ENCODE measurements around the gene GCNT1. TPM values are rescaled to one million over a fixed set of nuclear protein-coding genes. Genes with fewer than 3 reads are reported as not detected.
A peak's percentile ranks its signal among the peaks of the same experiment; 100 is the strongest.

The GCNT1 gene
- total and polyA plus RNA-seq, 2 donors (not counting 1 experiment from before 2014, with no cell fraction given), result 27.7 to 41.5 TPM

GRCh38 chr9:76500061-76500460 lies 41.1 kb downstream of the GCNT1 start:
- no peaks in the 10 kb centered on the region for H4K20me1 ChIP-seq (ENCODE audit: control insufficient read depth, extremely low read depth, insufficient read depth, low read length)
- H3K27ac ChIP-seq (ENCODE audit: insufficient read depth, low read length), result no peak overlapping the region
- no peaks in the 10 kb centered on the region for H3K27me3 ChIP-seq (ENCODE audit: control insufficient read depth, insufficient read depth, low read length)
- TF ChIP-seq CTCF (conservative IDR thresholded peaks at IDR 0.05 in 1 of 2, IDR thresholded peaks at IDR 0.05 in 1 of 2; ENCODE audit: low read depth in 1 of 2, low read length in 2 of 2) (no peak), EZH2 (IDR thresholded peaks at IDR 0.05; ENCODE audit: low read length, missing control alignments) (no peak)
- H3K4me1 ChIP-seq (ENCODE audit: control insufficient read depth, extremely low read depth, insufficient read depth, low read length), result no peaks in the 10 kb centered on the region
- peaks cover 3% of the 10 kb centered on the region for H3K36me3 ChIP-seq (ENCODE audit: control insufficient read depth, insufficient read depth, low read length)
- no peak overlapping the region for H2AFZ ChIP-seq (ENCODE audit: low read length)
- H3K79me2 ChIP-seq (ENCODE audit: control insufficient read depth, insufficient read depth, low read length), result no peaks in the 10 kb centered on the region
- H3K4me2 ChIP-seq (ENCODE audit: extremely low read depth, insufficient read depth, low read length), result no peak overlapping the region
- H3K9me3 ChIP-seq (ENCODE audit: control insufficient read depth, insufficient read depth, low read depth, low read length), result no peaks in the 10 kb centered on the region
- DNase-seq (ENCODE audit: low read depth in 2 of 2), result no peak
- no peak overlapping the region for H3K4me3 ChIP-seq (replicated peaks in 1 of 4; ENCODE audit: control extremely low read depth in 1 of 4, insufficient read depth in 1 of 4, low read depth in 3 of 4, low read length in 4 of 4)
- no peak overlapping the region for H3K9ac ChIP-seq (ENCODE audit: insufficient read depth, low read length)

- Histone ChIP-seq H2AFZ (ENCODE audit: low read length) (no peak overlapping the region), H3K79me2 (ENCODE audit: control insufficient read depth, insufficient read depth, low read length) (no peaks in the 10 kb centered on the region)
These were observed 43.8 kb downstream of the GCNT1 start for GRCh38 chr9:76502746-76503145.

GRCh38 chr9:76510041-76510440 lies 51.1 kb downstream of the GCNT1 start:
- Histone ChIP-seq H3K4me1 (ENCODE audit: control insufficient read depth, extremely low read depth, insufficient read depth, low read length) (peaks cover 8% of the 10 kb centered on the region), H3K9me3 (ENCODE audit: control insufficient read depth, insufficient read depth, low read depth, low read length) (no peaks in the 10 kb centered on the region), H3K4me2 (ENCODE audit: extremely low read depth, insufficient read depth, low read length) (no peak overlapping the region), H3K27me3 (ENCODE audit: control insufficient read depth, insufficient read depth, low read length) (no peaks in the 10 kb centered on the region), H3K4me3 (replicated peaks in 1 of 4; ENCODE audit: control extremely low read depth in 1 of 4, insufficient read depth in 1 of 4, low read depth in 3 of 4, low read length in 4 of 4) (no peak overlapping the region), H3K9ac (ENCODE audit: insufficient read depth, low read length) (no peak overlapping the region), H3K27ac (ENCODE audit: insufficient read depth, low read length) (no peak overlapping the region), H4K20me1 (ENCODE audit: control insufficient read depth, extremely low read depth, insufficient read depth, low read length) (no peaks in the 10 kb centered on the region), H3K79me2 (ENCODE audit: control insufficient read depth, insufficient read depth, low read length) (no peaks in the 10 kb centered on the region), H3K36me3 (ENCODE audit: control insufficient read depth, insufficient read depth, low read length) (no peaks in the 10 kb centered on the region), H2AFZ (ENCODE audit: low read length) (no peak overlapping the region)
- TF ChIP-seq CTCF (conservative IDR thresholded peaks at IDR 0.05 in 1 of 2, IDR thresholded peaks at IDR 0.05 in 1 of 2; ENCODE audit: low read depth in 1 of 2, low read length in 2 of 2) (no peak), EZH2 (IDR thresholded peaks at IDR 0.05; ENCODE audit: low read length, missing control alignments) (no peak)
- DNase-seq (ENCODE audit: low read depth in 2 of 2), result peak; percentile 22 to 70

More at GRCh38 chr9:76502746-76503145, 43.8 kb downstream of the GCNT1 start:
- H3K9ac ChIP-seq (ENCODE audit: insufficient read depth, low read length), result no peak overlapping the region
- no peaks in the 10 kb centered on the region for H4K20me1 ChIP-seq (ENCODE audit: control insufficient read depth, extremely low read depth, insufficient read depth, low read length)
- H3K4me2 ChIP-seq (ENCODE audit: extremely low read depth, insufficient read depth, low read length), result no peak overlapping the region
- peaks cover 3% of the 10 kb centered on the region for H3K36me3 ChIP-seq (ENCODE audit: control insufficient read depth, insufficient read depth, low read length)
- TF ChIP-seq EZH2 (IDR thresholded peaks at IDR 0.05; ENCODE audit: low read length, missing control alignments), result no peak
- TF ChIP-seq CTCF (conservative IDR thresholded peaks at IDR 0.05 in 1 of 2, IDR thresholded peaks at IDR 0.05 in 1 of 2; ENCODE audit: low read depth in 1 of 2, low read length in 2 of 2), result no peak
- H3K4me3 ChIP-seq (replicated peaks in 1 of 4; ENCODE audit: control extremely low read depth in 1 of 4, insufficient read depth in 1 of 4, low read depth in 3 of 4, low read length in 4 of 4), result no peak overlapping the region
- no peak for DNase-seq (ENCODE audit: low read depth in 2 of 2)
- H3K27me3 ChIP-seq (ENCODE audit: control insufficient read depth, insufficient read depth, low read length), result no peaks in the 10 kb centered on the region
- no peak overlapping the region for H3K27ac ChIP-seq (ENCODE audit: insufficient read depth, low read length)
- no peaks in the 10 kb centered on the region for H3K4me1 ChIP-seq (ENCODE audit: control insufficient read depth, extremely low read depth, insufficient read depth, low read length)
- no peaks in the 10 kb centered on the region for H3K9me3 ChIP-seq (ENCODE audit: control insufficient read depth, insufficient read depth, low read depth, low read length)

Measured in fibroblast of lung (primary cell).